Measurements from ENCODE around the gene LSAMP. TPM values are rescaled to one million over a fixed set of nuclear protein-coding genes. Genes with fewer than 3 reads are reported as not detected.

Gene LSAMP
- polyA plus RNA-seq, 3 donors = not detected

GRCh38 chr3:116306720-116307119 lies 138.6 kb downstream of the LSAMP start:
- intact Hi-C loops (cut with micrococcal nuclease) = no loop called here

GRCh38 chr3:116306149-116306548 lies 139.1 kb downstream of the LSAMP start:
- no peaks in the 10 kb centered on the region for H3K79me2 ChIP-seq (ENCODE audit: insufficient read depth, low read length)
- H3K4me2 ChIP-seq (replicated peaks; ENCODE audit: extremely low read depth, low read length, poor library complexity, severe bottlenecking) = no peak overlapping the region
- H3K4me1 Mint-ChIP-seq = no peaks in the 10 kb centered on the region
- no peaks in the 10 kb centered on the region for H4K20me1 ChIP-seq (ENCODE audit: insufficient read depth, low read length)
- H3K36me3 ChIP-seq (replicated peaks in 1 of 2; ENCODE audit: control insufficient read depth in 1 of 2, insufficient read depth in 2 of 2, low read length in 2 of 2) = no peaks in the 10 kb centered on the region
- H3K9me3 Mint-ChIP-seq = no peaks in the 10 kb centered on the region
- H3K27ac Mint-ChIP-seq = no peak overlapping the region
- no peak for TF ChIP-seq CTCF (IDR thresholded peaks at IDR 0.05)
- no peaks in the 10 kb centered on the region for H3K27me3 ChIP-seq (ENCODE audit: control insufficient read depth in 2 of 2, insufficient read depth in 2 of 2, low read length in 2 of 2)
- no peaks in the 10 kb centered on the region for H3K27me3 Mint-ChIP-seq (ENCODE audit: low read depth in 3 of 3)
- no peak overlapping the region for H2AFZ ChIP-seq (ENCODE audit: insufficient read depth, low read depth, low read length, poor library complexity, severe bottlenecking)
- no peak overlapping the region for H3K4me3 ChIP-seq (replicated peaks in 1 of 3; ENCODE audit: low read depth in 2 of 3, low read length in 3 of 3)
- H3K9me3 ChIP-seq (replicated peaks in 1 of 2; ENCODE audit: control insufficient read depth in 1 of 2, insufficient read depth in 1 of 2, low read length in 2 of 2) = peaks cover 0 to 4% of the 10 kb centered on the region in 2 donors
- H3K36me3 Mint-ChIP-seq = no peaks in the 10 kb centered on the region
- H3K9ac ChIP-seq (ENCODE audit: insufficient read depth, low read length, poor library complexity, severe bottlenecking) = no peak overlapping the region
- no peak overlapping the region for H3K4me3 Mint-ChIP-seq
- 86% methylated on average over 1 of the region's 1 CpG for WGBS (ENCODE audit: insufficient coverage)
- no peaks in the 10 kb centered on the region for H3K4me1 ChIP-seq (ENCODE audit: control insufficient read depth in 1 of 2, insufficient read depth in 2 of 2, low read length in 2 of 2)
- intact Hi-C loops (cut with micrococcal nuclease) = no loop called here
- no peak overlapping the region for H3K27ac ChIP-seq (ENCODE audit: low read depth in 1 of 2, low read length in 2 of 2)
- no peak for DNase-seq

More at GRCh38 chr3:116306720-116307119, 138.6 kb downstream of the LSAMP start:
- Mint-ChIP-seq H3K4me3 (no peak overlapping the region), H3K36me3 (no peaks in the 10 kb centered on the region), H3K4me1 (no peaks in the 10 kb centered on the region), H3K27me3 (ENCODE audit: low read depth in 3 of 3) (no peaks in the 10 kb centered on the region), H3K9me3 (no peaks in the 10 kb centered on the region), H3K27ac (no peak overlapping the region)
- DNase-seq = no peak
- Histone ChIP-seq H3K27ac (ENCODE audit: low read depth in 1 of 2, low read length in 2 of 2) (no peak overlapping the region), H3K9me3 (replicated peaks in 1 of 2; ENCODE audit: control insufficient read depth in 1 of 2, insufficient read depth in 1 of 2, low read length in 2 of 2) (peaks cover 0 to 4% of the 10 kb centered on the region in 2 donors), H3K4me2 (replicated peaks; ENCODE audit: extremely low read depth, low read length, poor library complexity, severe bottlenecking) (no peak overlapping the region), H4K20me1 (ENCODE audit: insufficient read depth, low read length) (no peaks in the 10 kb centered on the region), H3K79me2 (ENCODE audit: insufficient read depth, low read length) (no peaks in the 10 kb centered on the region), H3K4me1 (ENCODE audit: control insufficient read depth in 1 of 2, insufficient read depth in 2 of 2, low read length in 2 of 2) (no peaks in the 10 kb centered on the region), H3K4me3 (replicated peaks in 1 of 3; ENCODE audit: low read depth in 2 of 3, low read length in 3 of 3) (no peak overlapping the region), H3K9ac (ENCODE audit: insufficient read depth, low read length, poor library complexity, severe bottlenecking) (no peak overlapping the region), H3K27me3 (ENCODE audit: control insufficient read depth in 2 of 2, insufficient read depth in 2 of 2, low read length in 2 of 2) (no peaks in the 10 kb centered on the region), H2AFZ (ENCODE audit: insufficient read depth, low read depth, low read length, poor library complexity, severe bottlenecking) (no peak overlapping the region), H3K36me3 (replicated peaks in 1 of 2; ENCODE audit: control insufficient read depth in 1 of 2, insufficient read depth in 2 of 2, low read length in 2 of 2) (no peaks in the 10 kb centered on the region)
- TF ChIP-seq CTCF (IDR thresholded peaks at IDR 0.05) = no peak
- no CpG with 5 or more reads among the region's 2 CpGs for WGBS (ENCODE audit: insufficient coverage)
